HCT116 (cell line): ENCODE results near the gene PAFAH1B1. TPM values are rescaled to one million over a fixed set of nuclear protein-coding genes. Genes with fewer than 3 reads are reported as not detected.

Experiments used
- ATAC-seq: fragments of 200-7000 bp; cut with Tn5 transposase; 2 replicates; pipeline ENCODE4 v1.9.1; 2020; ENCODE audit warnings: mild to moderate bottlenecking, moderate library complexity
- Bru-seq: library from RNA; stranded (reverse); fragments of 400-500 nt; gene quantifications from one replicate; lab custom pipeline; 2021; lab: Mats Ljungman, UMichigan
- BruChase-seq, 2 experiments: library from RNA; stranded (reverse); fragments of 400-500 nt; gene quantifications; one replicate each; lab custom pipeline; 2021; lab: Mats Ljungman, UMichigan
- BruUV-seq: library from RNA; stranded (reverse); fragments of 400-500 nt; replicated peaks from 2 replicates; lab custom pipeline; 2021; lab: Mats Ljungman, UMichigan
- CTCF ChIA-PET: fragments of 300-600 bp; sonication (Branson Sonifier 250); formaldehyde crosslinking; loops from one replicate; lab custom pipeline; 2021; ENCODE audit warnings: antibody characterized with exemption; lab: Charles Lee
- POLR2A ChIA-PET: fragments of 300-600, 350-600 bp; sonication (Branson Sonifier 250); formaldehyde crosslinking; loops from one replicate; lab custom pipeline; 2021; ENCODE audit warnings: antibody characterized with exemption; lab: Charles Lee
- RAD21 ChIA-PET, 2 experiments: fragments of 300-600 bp; sonication (Branson Sonifier 250); formaldehyde crosslinking; loops; one replicate each; lab custom pipeline; 2023; ENCODE audit warnings: low total read pairs in 2 of 2; ENCODE audit not compliant: uncharacterized antibody in 2 of 2, unreplicated experiment in 2 of 2, low non-redundant PET in 1 of 2; lab: Charles Lee
- DNase-seq: peaks from one replicate; pipeline ENCODE4 v3.0.0-alpha.2; 2010; ENCODE audit warnings: low read depth, low spot score
- H2AFZ ChIP-seq: fragments of 200-600 bp; shearing (Covaris generic), sonication (generic); 2 replicates; pipeline ENCODE4 v1.6.1; 2017; ENCODE audit warnings: low read depth, mixed run types, mixed read lengths, antibody characterized with exemption, low read length; ENCODE audit not compliant: poor library complexity, severe bottlenecking
- H3K27ac ChIP-seq: 2 replicates; pipeline ENCODE4 v1.5.1; 2012; ENCODE audit warnings: low read depth, low read length
- H3K27me3 ChIP-seq: fragments of 200-600 bp; sonication (generic); 2 replicates; pipeline ENCODE4 v1.6.1; 2016; ENCODE audit warnings: mixed run types, low read length, mixed read lengths; ENCODE audit not compliant: insufficient read depth
- H3K36me3 ChIP-seq, 2 experiments: fragments of 200-500 bp in 1 of 2; fragments of 200-600 bp in 1 of 2; sonication (Bioruptor generic) in 1 of 2; sonication (generic) in 1 of 2; 2 replicates each; pipeline versions ENCODE4 v1.5.1 to v1.6.1; 2014 to 2016; ENCODE audit warnings: low read length in 2 of 2, inconsistent platforms in 1 of 2, mixed read lengths in 1 of 2, mixed run types in 1 of 2; ENCODE audit not compliant: insufficient read depth in 2 of 2, control insufficient read depth in 1 of 2
- H3K4me1 ChIP-seq, 2 experiments: fragments of 200-600 bp in 1 of 2; sonication (generic) in 1 of 2; 2 replicates each; pipeline versions ENCODE4 v1.5.1 to v1.6.1; 2012 to 2017; ENCODE audit warnings: low read length in 2 of 2, inconsistent platforms in 1 of 2, mild to moderate bottlenecking in 1 of 2, mixed read lengths in 1 of 2, mixed run types in 1 of 2, moderate library complexity in 1 of 2; ENCODE audit not compliant: insufficient read depth in 2 of 2, control insufficient read depth in 1 of 2
- H3K4me2 ChIP-seq: fragments of 200-600 bp; sonication (generic); 2 replicates; pipeline ENCODE4 v1.6.1; 2017; ENCODE audit warnings: mixed run types, low read length, mixed read lengths
- H3K4me3 ChIP-seq, 2 experiments: fragments of 200-600 bp in 1 of 2; sonication (generic) in 1 of 2; replicated peaks in 1 of 2; 2 replicates each; pipeline ENCODE4 v1.5.1; 2011 to 2016; ENCODE audit warnings: low read length in 2 of 2, control low read depth in 1 of 2, low read depth in 1 of 2, mild to moderate bottlenecking in 1 of 2, mixed read lengths in 1 of 2, mixed run types in 1 of 2
- H3K79me2 ChIP-seq: fragments of 200-600 bp; sonication (generic); 2 replicates; pipeline ENCODE4 v1.6.1; 2017; ENCODE audit warnings: mild to moderate bottlenecking, mixed run types, low read length, moderate library complexity, mixed read lengths; ENCODE audit not compliant: insufficient read depth
- H3K9ac ChIP-seq: fragments of 200-600 bp; sonication (generic); 2 replicates; pipeline ENCODE4 v1.6.1; 2016; ENCODE audit warnings: low read length, mixed read lengths
- H3K9me2 ChIP-seq: fragments of 200-600 bp; sonication (generic), shearing (Covaris generic); 2 replicates; pipeline ENCODE4 v1.6.1; 2017; ENCODE audit warnings: mixed run types, mild to moderate bottlenecking, moderate library complexity; ENCODE audit not compliant: insufficient read depth
- H3K9me3 ChIP-seq, 2 experiments: fragments of 200-500 bp in 1 of 2; fragments of 200-600 bp in 1 of 2; sonication (Bioruptor generic) in 1 of 2; sonication (generic) in 1 of 2; 2 replicates each; pipeline ENCODE4 v1.6.1; 2014 to 2017; ENCODE audit warnings: low read length in 2 of 2, mixed read lengths in 2 of 2, inconsistent platforms in 1 of 2, low read depth in 1 of 2, mild to moderate bottlenecking in 1 of 2, mixed run types in 1 of 2, moderate library complexity in 1 of 2; ENCODE audit not compliant: control insufficient read depth in 1 of 2, insufficient read depth in 1 of 2
- H4K20me1 ChIP-seq: fragments of 200-600 bp; sonication (generic), shearing (Covaris generic); 2 replicates; pipeline ENCODE4 v1.6.1; 2017; ENCODE audit warnings: mixed run types, mild to moderate bottlenecking, moderate library complexity; ENCODE audit not compliant: insufficient read depth
- ATF3 ChIP-seq: IDR thresholded peaks from 2 replicates; pipeline ENCODE4 v1.6.1; 2012
- EZH2phosphoT487 ChIP-seq: fragments of 200-600 bp; IDR thresholded peaks from 2 replicates; pipeline ENCODE4 v1.6.1; 2018; ENCODE audit warnings: antibody characterized with exemption, borderline replicate concordance
- MAX ChIP-seq: IDR thresholded peaks from 2 replicates; pipeline ENCODE4 v1.6.1; 2012
- POLR2A ChIP-seq: IDR thresholded peaks from 2 replicates; pipeline ENCODE4 v1.7.0; 2011; ENCODE audit warnings: borderline replicate concordance; ENCODE audit not compliant: insufficient read depth, insufficient read length; ENCODE audit errors: extremely low read depth
- POLR2AphosphoS5 ChIP-seq: IDR thresholded peaks from 2 replicates; pipeline ENCODE4 v1.6.1; 2011; ENCODE audit warnings: mild to moderate bottlenecking, low read depth, low read length, moderate library complexity
- SIN3A ChIP-seq: IDR thresholded peaks from 2 replicates; pipeline ENCODE4 v1.6.1; 2012; ENCODE audit warnings: low read depth
- TCF7L2 ChIP-seq: IDR thresholded peaks from 2 replicates; pipeline ENCODE4 v1.7.0; 2011; ENCODE audit warnings: borderline replicate concordance, inconsistent platforms; ENCODE audit not compliant: insufficient read depth, insufficient read length; ENCODE audit errors: extremely low read depth
- ZFX ChIP-seq: fragments of 450-650 bp; IDR thresholded peaks from 2 replicates; pipeline ENCODE4 v1.6.1; 2017
- intact Hi-C: fragments of 100-400 bp; cut with micrococcal nuclease; formaldehyde crosslinking; loops from 2 replicates; pipeline ENCODE4 v1.10.0; 2022
- long read RNA-seq: library from polyadenylated mRNA; unstranded; transcript quantifications from one replicate; pipeline ENCODE4 v2.0.0, GENCODE V29; 2021; ENCODE audit not compliant: unreplicated experiment
- polyA plus RNA-seq: library from polyadenylated mRNA; unstranded; fragments of >200 nt; gene quantifications from 2 replicates; pipeline ENCODE4 v1.2.1, GENCODE V29; 2012; ENCODE audit warnings: missing spikeins
- total RNA-seq: library from RNA; stranded (reverse); gene quantifications from one replicate; pipeline ENCODE4 v1.2.1, GENCODE V29; 2021; ENCODE audit not compliant: unreplicated experiment
- TF ChIP-seq, protein P1 (sequence below), 3 experiments: fragments of 200-600 bp in 1 of 3; sonication (generic) in 1 of 3; IDR thresholded peaks in 2 of 3; conservative IDR thresholded peaks in 1 of 3; 2 replicates each; pipeline ENCODE4 v1.5.1; 2012 to 2017; ENCODE audit warnings: low read depth in 2 of 3, low read length in 2 of 3, antibody characterized with exemption in 1 of 3, borderline replicate concordance in 1 of 3, control low read depth in 1 of 3, mild to moderate bottlenecking in 1 of 3, mixed read lengths in 1 of 3, mixed run types in 1 of 3, moderate library complexity in 1 of 3; ENCODE audit not compliant: insufficient read depth in 1 of 3

Gene PAFAH1B1
- total RNA-seq (113 TPM), Bru-seq, nascent RNA (percentile 93 among the genes with signal in this experiment), BruChase-seq, experiment 1, labeled RNA remaining after a 6-hour chase (percentile 91 among the genes with signal in this experiment), BruChase-seq, experiment 2, labeled RNA remaining after a 2-hour chase (percentile 92 among the genes with signal in this experiment)
- 84.3 and 86.7 TPM in 2 replicates for polyA plus RNA-seq
- long read RNA-seq, full-length matches to known transcripts: 61 of 89 reads
- long read RNA-seq, partial matches to known transcripts: 1 of 89 reads
- long read RNA-seq, other reads (novel, unspliced or antisense): 27 of 89 reads

DNA sequence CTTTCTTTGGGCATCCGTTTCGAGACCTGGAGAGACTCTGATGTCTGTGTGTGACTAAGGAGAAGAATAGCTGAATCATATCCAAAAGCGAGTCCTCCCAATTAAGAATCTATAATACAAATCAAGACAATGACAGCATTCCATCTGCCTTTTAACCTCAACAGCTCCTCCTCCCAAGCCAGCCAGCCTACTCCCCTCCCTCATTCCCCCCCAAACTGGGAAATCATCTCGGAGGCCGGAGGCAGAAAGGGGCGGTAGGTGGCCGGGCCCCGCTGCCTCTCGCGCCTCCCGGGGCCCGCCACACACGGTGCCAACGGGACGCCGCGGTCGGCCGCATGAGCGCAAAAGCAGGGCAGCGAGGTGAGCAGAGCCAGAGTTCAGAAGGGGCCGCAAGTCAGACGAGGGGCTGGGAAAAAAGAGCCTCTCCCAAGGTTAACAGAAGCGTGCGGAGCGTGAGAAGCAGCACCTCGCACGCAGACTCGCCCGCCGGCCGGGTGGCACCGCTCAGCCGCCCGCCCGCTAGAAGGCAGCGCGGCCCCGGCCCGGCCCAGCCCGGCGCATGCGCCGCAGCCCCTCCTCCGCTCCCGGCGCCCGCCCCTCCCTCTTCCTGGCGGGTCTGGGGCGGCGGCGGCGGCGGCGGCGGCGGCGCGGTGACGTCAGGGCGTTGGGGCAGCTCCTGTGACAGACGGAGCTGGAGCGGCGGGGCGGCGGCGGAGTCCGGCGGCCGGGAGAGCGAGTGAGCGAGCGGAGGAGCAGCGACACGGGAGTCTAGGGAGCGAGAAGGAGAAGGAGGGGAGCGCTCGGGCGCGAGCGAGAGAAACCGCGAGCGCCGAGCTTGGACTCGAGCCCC, at the start of gene PAFAH1B1:
TSS of gene PAFAH1B1 (plus strand) at position 684 of the 850 bp plus-strand sequence. CDS start 44,635 bp downstream, outside the sequence.
- CTCF ChIA-PET: interaction anchor here (1.1 to 1.2 kb wide), 2 partner anchors 61 to 82 kb away, joined by 3 read pairs; no protein-coding TSS in a partner anchor
- Histone ChIP-seq H3K4me3 (peak within 1 kb of the TSS; percentile 73 to 78), H3K27ac (peak within 1 kb of the TSS; percentile 98), H3K36me3 (no peaks in the 10 kb centered on the region; a peak in 1 of 4 replicates), H3K27me3 (no peaks in the 10 kb centered on the region), H3K9ac (peak within 1 kb of the TSS; percentile 94), H3K4me1 (peaks cover 18 to 36% of the 10 kb centered on the region in 2 experiments), H4K20me1 (peaks cover 6% of the 10 kb centered on the region; the same call in 1 of the 2 replicates), H3K9me3 (no peaks in the 10 kb centered on the region), H2AFZ (peak within 1 kb of the TSS; percentile 54), H3K4me2 (peak within 1 kb of the TSS; percentile 77), H3K9me2 (no peaks in the 10 kb centered on the region), H3K79me2 (peaks cover 43% of the 10 kb centered on the region)
- peak; percentile 89 for ATAC-seq
- TF ChIP-seq POLR2A (peak; percentile 77), MAX (peak; percentile 74), ZFX (peak; percentile 79; the same call in 1 of the 2 replicates), POLR2AphosphoS5 (peak; percentile 84), ATF3 (no peak), EZH2phosphoT487 (no peak), TCF7L2 (peak; percentile 22), SIN3A (peak; percentile 58)
- TF ChIP-seq, protein P1, sequence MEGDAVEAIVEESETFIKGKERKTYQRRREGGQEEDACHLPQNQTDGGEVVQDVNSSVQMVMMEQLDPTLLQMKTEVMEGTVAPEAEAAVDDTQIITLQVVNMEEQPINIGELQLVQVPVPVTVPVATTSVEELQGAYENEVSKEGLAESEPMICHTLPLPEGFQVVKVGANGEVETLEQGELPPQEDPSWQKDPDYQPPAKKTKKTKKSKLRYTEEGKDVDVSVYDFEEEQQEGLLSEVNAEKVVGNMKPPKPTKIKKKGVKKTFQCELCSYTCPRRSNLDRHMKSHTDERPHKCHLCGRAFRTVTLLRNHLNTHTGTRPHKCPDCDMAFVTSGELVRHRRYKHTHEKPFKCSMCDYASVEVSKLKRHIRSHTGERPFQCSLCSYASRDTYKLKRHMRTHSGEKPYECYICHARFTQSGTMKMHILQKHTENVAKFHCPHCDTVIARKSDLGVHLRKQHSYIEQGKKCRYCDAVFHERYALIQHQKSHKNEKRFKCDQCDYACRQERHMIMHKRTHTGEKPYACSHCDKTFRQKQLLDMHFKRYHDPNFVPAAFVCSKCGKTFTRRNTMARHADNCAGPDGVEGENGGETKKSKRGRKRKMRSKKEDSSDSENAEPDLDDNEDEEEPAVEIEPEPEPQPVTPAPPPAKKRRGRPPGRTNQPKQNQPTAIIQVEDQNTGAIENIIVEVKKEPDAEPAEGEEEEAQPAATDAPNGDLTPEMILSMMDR (IDR thresholded peaks at IDR 0.05 in 2 of 3, conservative IDR thresholded peaks at IDR 0.05 in 1 of 3; ENCODE audit: borderline replicate concordance in 1 of 3, insufficient read depth in 1 of 3, low read depth in 2 of 3, low read length in 2 of 3): no peak
- RAD21 ChIA-PET: interaction anchor here in 1 of 2 experiments (0.7 kb wide), 1 partner anchor 14 kb away, joined by 3 read pairs; no protein-coding TSS in a partner anchor
- TSS peak; percentile 94 for BruUV-seq
- peak; percentile 56 for DNase-seq
- intact Hi-C loops: loop anchor here (10.0 kb wide), 1 partner anchor 82 kb away; no protein-coding TSS in a partner anchor
- POLR2A ChIA-PET: interaction anchor here (0.5 to 0.6 kb wide), 2 partner anchors 33 to 200 kb away, joined by 3 to 4 read pairs; no protein-coding TSS in a partner anchor
